ENCODE data around the gene SLC26A1. TPM values are rescaled to one million over a fixed set of nuclear protein-coding genes. Genes with fewer than 3 reads are reported as not detected.
A peak's percentile ranks its signal among the peaks of the same experiment; 100 is the strongest.

SLC26A1 gene
- total and polyA plus RNA-seq, 2 of the 13 experiments (the other 11 are each of a cell fraction or from before 2014, with no cell fraction given), result 5.4 to 22.9 TPM

DNA sequence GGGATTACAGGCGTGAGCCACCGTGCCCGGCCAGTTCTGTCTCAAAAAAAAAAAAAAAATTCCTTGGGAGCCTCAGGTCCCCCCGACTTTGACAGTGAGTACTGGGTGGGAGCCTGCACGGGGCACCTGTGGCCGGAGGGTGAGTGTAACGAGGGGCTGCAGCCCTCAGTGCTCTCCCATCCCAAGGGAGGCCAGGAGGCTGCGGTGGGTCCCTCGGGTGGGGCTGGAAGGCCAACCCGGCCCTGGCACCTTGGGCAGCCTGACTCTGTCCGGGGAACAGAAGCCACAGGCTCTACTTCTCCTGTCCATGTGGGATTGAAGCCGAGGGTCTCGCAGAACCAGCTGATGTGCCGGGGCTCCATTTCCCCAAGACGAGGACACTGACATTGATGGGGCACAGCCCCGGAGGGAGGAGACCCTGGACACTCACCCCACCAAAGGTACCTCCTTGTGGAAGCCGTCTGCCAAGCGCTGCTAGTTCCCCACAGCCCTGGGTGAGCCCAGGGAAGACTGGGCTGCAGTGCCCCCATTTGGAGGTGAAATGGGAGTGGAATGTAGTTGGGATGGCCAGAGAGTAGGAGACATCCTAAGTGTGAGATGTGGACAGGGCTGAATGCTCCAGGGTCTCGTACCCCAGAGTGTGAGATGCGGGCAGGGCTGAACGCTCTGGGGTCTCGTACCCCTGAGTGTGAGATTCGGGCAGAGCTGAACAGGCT is 2.3 kb upstream of the SLC26A1 start (continued):
- peak; percentile 57 for TF ChIP-seq CTCF (CRISPR knock-in tag; IDR thresholded peaks at IDR 0.05)
- TF ChIP-seq ZNF354B (CRISPR knock-in tag; IDR thresholded peaks at IDR 0.05), result no peak
- TF ChIP-seq GLMP (CRISPR knock-in tag; IDR thresholded peaks at IDR 0.05; ENCODE audit: borderline replicate concordance), result no peak
- TF ChIP-seq ZNF672 (CRISPR knock-in tag; IDR thresholded peaks at IDR 0.05), result no peak
- no peak for TF ChIP-seq NCOA5 (CRISPR knock-in tag; IDR thresholded peaks at IDR 0.05)
- TF ChIP-seq STAG1 (CRISPR knock-in tag; IDR thresholded peaks at IDR 0.05), result peak; percentile 42; the same call in 1 of the 2 replicates
- no peak for TF ChIP-seq NFE2L2 (IDR thresholded peaks at IDR 0.05; ENCODE audit: low read length)
- no peak for TF ChIP-seq ZNF572 (CRISPR knock-in tag; IDR thresholded peaks at IDR 0.05)
- 0 out of 2 replicates have a peak, but pooled peaks have one; percentile 10 for TF ChIP-seq SAP130 (CRISPR knock-in tag; IDR thresholded peaks at IDR 0.05; ENCODE audit: low read depth)
- TF ChIP-seq, protein P1, sequence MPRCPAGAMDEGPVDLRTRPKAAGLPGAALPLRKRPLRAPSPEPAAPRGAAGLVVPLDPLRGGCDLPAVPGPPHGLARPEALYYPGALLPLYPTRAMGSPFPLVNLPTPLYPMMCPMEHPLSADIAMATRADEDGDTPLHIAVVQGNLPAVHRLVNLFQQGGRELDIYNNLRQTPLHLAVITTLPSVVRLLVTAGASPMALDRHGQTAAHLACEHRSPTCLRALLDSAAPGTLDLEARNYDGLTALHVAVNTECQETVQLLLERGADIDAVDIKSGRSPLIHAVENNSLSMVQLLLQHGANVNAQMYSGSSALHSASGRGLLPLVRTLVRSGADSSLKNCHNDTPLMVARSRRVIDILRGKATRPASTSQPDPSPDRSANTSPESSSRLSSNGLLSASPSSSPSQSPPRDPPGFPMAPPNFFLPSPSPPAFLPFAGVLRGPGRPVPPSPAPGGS (CRISPR knock-in tag; IDR thresholded peaks at IDR 0.05), result no peak
- no peak for TF ChIP-seq EZH2 (conservative IDR thresholded peaks at IDR 0.05; ENCODE audit: low read depth, low read length)
- TF ChIP-seq AGO2 (optimal IDR thresholded peaks at IDR 0.05; ENCODE audit: low read depth, low read length), result peak; percentile 41
- no peak for TF ChIP-seq NRL (CRISPR knock-in tag; IDR thresholded peaks at IDR 0.05; ENCODE audit: borderline replicate concordance)
- TF ChIP-seq ZFP1 (CRISPR knock-in tag; IDR thresholded peaks at IDR 0.05), result no peak
- no peak for TF ChIP-seq FUBP1 (CRISPR knock-in tag; IDR thresholded peaks at IDR 0.05; ENCODE audit: borderline replicate concordance)
- no peak for TF ChIP-seq FOXA1 (IDR thresholded peaks at IDR 0.05)
- TF ChIP-seq FOXA1 (CRISPR knock-in tag; IDR thresholded peaks at IDR 0.05), result no peak
- TF ChIP-seq PPARG (CRISPR knock-in tag; conservative IDR thresholded peaks at IDR 0.05), result no peak
- no peak for TF ChIP-seq SIN3B (IDR thresholded peaks at IDR 0.05; ENCODE audit: low read length)
- peak; percentile 48 for TF ChIP-seq TEAD3 (CRISPR knock-in tag; optimal IDR thresholded peaks at IDR 0.05; ENCODE audit: borderline replicate concordance)
- TF ChIP-seq, protein P2, sequence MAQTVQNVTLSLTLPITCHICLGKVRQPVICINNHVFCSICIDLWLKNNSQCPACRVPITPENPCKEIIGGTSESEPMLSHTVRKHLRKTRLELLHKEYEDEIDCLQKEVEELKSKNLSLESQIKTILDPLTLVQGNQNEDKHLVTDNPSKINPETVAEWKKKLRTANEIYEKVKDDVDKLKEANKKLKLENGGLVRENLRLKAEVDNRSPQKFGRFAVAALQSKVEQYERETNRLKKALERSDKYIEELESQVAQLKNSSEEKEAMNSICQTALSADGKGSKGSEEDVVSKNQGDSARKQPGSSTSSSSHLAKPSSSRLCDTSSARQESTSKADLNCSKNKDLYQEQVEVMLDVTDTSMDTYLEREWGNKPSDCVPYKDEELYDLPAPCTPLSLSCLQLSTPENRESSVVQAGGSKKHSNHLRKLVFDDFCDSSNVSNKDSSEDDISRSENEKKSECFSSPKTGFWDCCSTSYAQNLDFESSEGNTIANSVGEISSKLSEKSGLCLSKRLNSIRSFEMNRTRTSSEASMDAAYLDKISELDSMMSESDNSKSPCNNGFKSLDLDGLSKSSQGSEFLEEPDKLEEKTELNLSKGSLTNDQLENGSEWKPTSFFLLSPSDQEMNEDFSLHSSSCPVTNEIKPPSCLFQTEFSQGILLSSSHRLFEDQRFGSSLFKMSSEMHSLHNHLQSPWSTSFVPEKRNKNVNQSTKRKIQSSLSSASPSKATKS (CRISPR knock-in tag; IDR thresholded peaks at IDR 0.05), result no peak
- TF ChIP-seq ZNF619 (CRISPR knock-in tag; IDR thresholded peaks at IDR 0.05), result no peak
- no peak for TF ChIP-seq ZNF441 (CRISPR knock-in tag; IDR thresholded peaks at IDR 0.05; ENCODE audit: borderline replicate concordance)
- no peak for TF ChIP-seq XRCC5 (optimal IDR thresholded peaks at IDR 0.05; ENCODE audit: low read length)

Data from HepG2 (cell line).